ENCODE data around the gene GPSM3. TPM values are rescaled to one million over a fixed set of nuclear protein-coding genes. Genes with fewer than 3 reads are reported as not detected.
A peak's percentile ranks its signal among the peaks of the same experiment; 100 is the strongest.
"Not testable (repeated sequence)": the region's sequence is repeated elsewhere in the genome, so short reads cannot be mapped to it uniquely, and the experiment has no call there.

GPSM3 gene
- total RNA-seq, 4 donors from 2014 or later, result 2.3 to 9.7 (median 3.5) TPM; not detected in 1

GRCh38 chr6:32187009-32187709, 5.3 kb downstream of the GPSM3 start:
- no peak for DNase-seq
- peak overlapping the region; percentile 83 to 100 for H3K27ac ChIP-seq
- H3K4me1 ChIP-seq, result no peaks in the 10 kb centered on the region
- H3K4me3 ChIP-seq, result no peak overlapping the region
- TF ChIP-seq, protein P1, sequence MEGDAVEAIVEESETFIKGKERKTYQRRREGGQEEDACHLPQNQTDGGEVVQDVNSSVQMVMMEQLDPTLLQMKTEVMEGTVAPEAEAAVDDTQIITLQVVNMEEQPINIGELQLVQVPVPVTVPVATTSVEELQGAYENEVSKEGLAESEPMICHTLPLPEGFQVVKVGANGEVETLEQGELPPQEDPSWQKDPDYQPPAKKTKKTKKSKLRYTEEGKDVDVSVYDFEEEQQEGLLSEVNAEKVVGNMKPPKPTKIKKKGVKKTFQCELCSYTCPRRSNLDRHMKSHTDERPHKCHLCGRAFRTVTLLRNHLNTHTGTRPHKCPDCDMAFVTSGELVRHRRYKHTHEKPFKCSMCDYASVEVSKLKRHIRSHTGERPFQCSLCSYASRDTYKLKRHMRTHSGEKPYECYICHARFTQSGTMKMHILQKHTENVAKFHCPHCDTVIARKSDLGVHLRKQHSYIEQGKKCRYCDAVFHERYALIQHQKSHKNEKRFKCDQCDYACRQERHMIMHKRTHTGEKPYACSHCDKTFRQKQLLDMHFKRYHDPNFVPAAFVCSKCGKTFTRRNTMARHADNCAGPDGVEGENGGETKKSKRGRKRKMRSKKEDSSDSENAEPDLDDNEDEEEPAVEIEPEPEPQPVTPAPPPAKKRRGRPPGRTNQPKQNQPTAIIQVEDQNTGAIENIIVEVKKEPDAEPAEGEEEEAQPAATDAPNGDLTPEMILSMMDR (IDR thresholded peaks at IDR 0.05), result no peak
- TF ChIP-seq POLR2A (IDR thresholded peaks at IDR 0.05), result no peak
- intact Hi-C loops (cut with DNase I; ENCODE audit: low total_unique reads), result no loop called here
- no peaks in the 10 kb centered on the region for H3K36me3 ChIP-seq
- no peaks in the 10 kb centered on the region for H3K9me3 ChIP-seq
- no peaks in the 10 kb centered on the region for H3K27me3 ChIP-seq

DNA sequence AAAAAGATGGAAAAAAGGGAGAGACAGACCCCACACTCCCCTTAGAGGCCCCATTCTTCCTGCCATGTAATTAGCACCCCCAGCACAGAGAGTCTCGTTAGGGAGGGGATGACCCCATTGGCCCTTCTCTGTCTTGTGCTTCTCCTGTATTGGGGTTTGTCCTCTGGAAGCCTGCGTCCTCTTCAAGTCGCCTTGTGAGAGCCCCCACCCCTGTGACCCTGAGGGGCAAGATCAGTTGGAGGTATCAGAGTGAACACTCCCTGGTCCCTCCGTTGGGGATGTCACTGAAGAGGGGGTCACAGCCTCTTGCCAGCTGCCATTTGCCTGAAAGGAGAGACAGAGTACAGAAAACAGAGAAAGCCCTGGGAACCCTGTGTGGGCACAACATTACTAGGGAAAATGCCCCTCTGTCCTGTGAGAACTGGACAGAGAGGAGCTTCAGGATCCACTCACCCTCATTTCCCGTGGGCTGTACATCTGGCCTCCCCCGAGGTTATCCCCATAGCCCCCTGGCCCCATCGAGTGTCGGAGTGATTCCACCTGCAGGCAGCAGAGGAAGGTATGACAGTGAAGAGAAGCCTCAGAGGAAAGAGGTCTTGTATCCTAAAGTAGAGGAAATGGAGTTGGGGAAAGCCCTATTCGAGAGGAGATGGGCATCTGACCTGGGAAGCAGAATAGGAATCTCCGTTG, 6.1 kb downstream of the GPSM3 start:
- intact Hi-C loops (cut with DNase I; ENCODE audit: low total_unique reads); H3K4me3 ChIP-seq; H3K27me3 ChIP-seq; H3K4me1 ChIP-seq; H3K9me3 ChIP-seq; H3K36me3 ChIP-seq; DNase-seq: not testable (repeated sequence)
- H3K27ac ChIP-seq, result peak overlapping the region; percentile 83 to 100

DNA sequence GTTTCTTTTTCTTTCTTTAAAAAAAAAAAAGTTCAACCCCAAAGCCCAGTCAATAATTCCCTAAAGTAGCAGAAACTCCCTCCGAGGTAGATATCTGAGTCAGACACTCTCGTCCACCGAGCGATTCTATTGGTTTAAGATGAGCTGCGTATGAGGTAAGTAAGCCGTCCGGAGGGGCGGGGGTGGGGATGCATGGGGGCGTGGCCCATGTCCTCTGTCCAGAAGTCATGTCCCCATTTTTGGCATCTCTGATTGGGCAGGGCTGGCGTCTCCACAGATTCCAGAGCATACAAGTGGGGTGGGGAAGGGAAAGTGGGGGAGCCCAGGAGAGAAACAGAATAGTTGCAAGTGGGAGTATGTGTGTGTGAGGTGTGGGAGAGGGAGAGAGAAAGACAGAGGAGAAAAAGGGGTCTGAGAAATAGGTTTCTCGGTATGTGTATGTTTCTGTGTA, 6.7 kb downstream of the GPSM3 start:
- H3K27me3 ChIP-seq; H3K4me3 ChIP-seq; H3K4me1 ChIP-seq; H3K9me3 ChIP-seq; intact Hi-C loops (cut with DNase I; ENCODE audit: low total_unique reads); H3K36me3 ChIP-seq: not testable (repeated sequence)
- H3K27ac ChIP-seq, result peak overlapping the region; percentile 83 to 100
- DNase-seq, result peak; percentile 87 to 95

DNA sequence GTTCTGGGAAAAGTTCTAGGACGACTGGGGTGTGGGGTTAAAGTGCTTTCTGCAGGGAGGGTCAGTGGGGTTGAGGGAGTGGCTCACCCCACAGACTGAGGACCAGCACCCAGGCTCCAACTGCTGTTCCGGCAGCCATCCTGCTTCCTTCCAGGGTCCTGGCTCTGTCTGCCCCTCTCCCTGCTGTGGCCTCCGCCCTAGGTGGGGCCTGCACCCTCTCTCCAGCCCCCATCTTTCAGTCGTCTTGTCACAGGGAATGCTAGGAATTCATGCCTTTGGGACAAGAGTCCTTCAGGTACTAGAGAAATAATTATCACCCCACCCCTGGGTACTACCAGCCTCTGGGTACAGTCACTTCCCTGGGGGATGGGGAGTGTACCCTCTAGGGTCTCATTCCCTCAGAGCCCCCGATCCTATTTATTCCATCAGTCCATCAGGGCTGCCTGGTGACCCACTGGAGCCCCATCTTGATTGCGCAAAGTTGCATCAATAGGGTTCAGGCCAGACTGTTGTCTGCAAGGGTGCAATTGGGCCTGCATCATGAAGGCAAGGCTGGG, 8.3 kb downstream of the GPSM3 start, which contains the start of gene AGER:
Gene AGER (minus strand): TSS at position 170 of the 557 bp plus-strand sequence. CDS start 31 bp downstream, at position 139.
- no peaks in the 10 kb centered on the region for H3K36me3 ChIP-seq
- intact Hi-C loops (cut with DNase I; ENCODE audit: low total_unique reads), result no loop called here

GRCh38 chr6:32183483-32184083, 8.9 kb downstream of the GPSM3 start:
- peaks cover 9 to 14% of the 10 kb centered on the region in 2 donors for H3K4me1 ChIP-seq
- no peaks in the 10 kb centered on the region for H3K9me3 ChIP-seq
- TF ChIP-seq, protein P1 (IDR thresholded peaks at IDR 0.05), result no peak
- no peak for TF ChIP-seq POLR2A (IDR thresholded peaks at IDR 0.05)
- intact Hi-C loops (cut with DNase I; ENCODE audit: low total_unique reads), result no loop called here
- H3K27me3 ChIP-seq, result no peaks in the 10 kb centered on the region
- DNase-seq, result no peak
- H3K36me3 ChIP-seq, result no peaks in the 10 kb centered on the region
- peak overlapping the region; percentile 83 to 100 for H3K27ac ChIP-seq
- no peak overlapping the region for H3K4me3 ChIP-seq

More for the DNA sequence above, 8.3 kb downstream of the GPSM3 start, which contains the start of gene AGER:
- H3K4me3 ChIP-seq, result no peak within 1 kb of the TSS
- TF ChIP-seq, protein P1 (IDR thresholded peaks at IDR 0.05), result no peak
- TF ChIP-seq POLR2A (IDR thresholded peaks at IDR 0.05), result no peak
- H3K4me1 ChIP-seq, result peaks cover 7 to 10% of the 10 kb centered on the region in 2 donors
- peak within 1 kb of the TSS; percentile 83 to 100 for H3K27ac ChIP-seq
- DNase-seq, result no peak
- no peaks in the 10 kb centered on the region for H3K27me3 ChIP-seq
- no peaks in the 10 kb centered on the region for H3K9me3 ChIP-seq

Measured in uterus (tissue), 4 donors.